ENCODE data around the gene AFF3.

AFF3 gene

GRCh38 chr2:99522157-99522556 lies 620.2 kb downstream of the AFF3 start:
- no peak for TF ChIP-seq CTCF (IDR thresholded peaks at IDR 0.05; ENCODE audit: borderline replicate concordance, control extremely low read depth, extremely low read depth, insufficient read depth, missing control alignments)
- no peak for DNase-seq (ENCODE audit: low spot score)
- in situ Hi-C loops (cut with MboI; ENCODE audit: low sequenced_read_pairs, unreplicated experiment) = no loop called here

GRCh38 chr2:99520813-99521212 lies 621.6 kb downstream of the AFF3 start:
- no peak for TF ChIP-seq CTCF (IDR thresholded peaks at IDR 0.05; ENCODE audit: borderline replicate concordance, control extremely low read depth, extremely low read depth, insufficient read depth, missing control alignments)
- in situ Hi-C loops (cut with MboI; ENCODE audit: low sequenced_read_pairs, unreplicated experiment) = no loop called here
- no peak for DNase-seq (ENCODE audit: low spot score)

GRCh38 chr2:99520195-99520594 lies 622.2 kb downstream of the AFF3 start:
- DNase-seq (ENCODE audit: low spot score) = no peak
- in situ Hi-C loops (cut with MboI; ENCODE audit: low sequenced_read_pairs, unreplicated experiment) = no loop called here
- TF ChIP-seq CTCF (IDR thresholded peaks at IDR 0.05; ENCODE audit: borderline replicate concordance, control extremely low read depth, extremely low read depth, insufficient read depth, missing control alignments) = no peak

GRCh38 chr2:99514357-99514756 lies 628.0 kb downstream of the AFF3 start:
- no peak for TF ChIP-seq CTCF (IDR thresholded peaks at IDR 0.05; ENCODE audit: borderline replicate concordance, control extremely low read depth, extremely low read depth, insufficient read depth, missing control alignments)
- DNase-seq (ENCODE audit: low spot score) = no peak
- in situ Hi-C loops (cut with MboI; ENCODE audit: low sequenced_read_pairs, unreplicated experiment) = no loop called here

- TF ChIP-seq CTCF (IDR thresholded peaks at IDR 0.05; ENCODE audit: borderline replicate concordance, control extremely low read depth, extremely low read depth, insufficient read depth, missing control alignments) = no peak
- DNase-seq (ENCODE audit: low spot score) = no peak
- in situ Hi-C loops (cut with MboI; ENCODE audit: low sequenced_read_pairs, unreplicated experiment) = no loop called here
These were observed 630.2 kb downstream of the AFF3 start for GRCh38 chr2:99512181-99512591.

- TF ChIP-seq CTCF (IDR thresholded peaks at IDR 0.05; ENCODE audit: borderline replicate concordance, control extremely low read depth, extremely low read depth, insufficient read depth, missing control alignments) = no peak
- in situ Hi-C loops (cut with MboI; ENCODE audit: low sequenced_read_pairs, unreplicated experiment) = no loop called here
These were observed 633.0 kb downstream of the AFF3 start for GRCh38 chr2:99509387-99509786.

More at GRCh38 chr2:99509387-99509786, 633.0 kb downstream of the AFF3 start:
- DNase-seq (ENCODE audit: low spot score) = no peak

All from GM13976 (cell line).